Left ventricle myocardium inferior (tissue), 1 donor: ENCODE results near the gene ZSCAN2. TPM values are rescaled to one million over a fixed set of nuclear protein-coding genes. Genes with fewer than 3 reads are reported as not detected.

ENCODE experiments used
- DNase-seq: peaks from one replicate; pipeline ENCODE4 v3.0.0-alpha.2; 2020
- H3K27ac ChIP-seq: fragments of 200-600 bp; replicated peaks from 2 replicates; pipeline ENCODE4 v1.8.0; 2021
- H3K27me3 ChIP-seq: fragments of 200-600 bp; 2 replicates; pipeline ENCODE4 v1.8.0; 2021; ENCODE audit warnings: low read depth
- H3K36me3 ChIP-seq: fragments of 200-600 bp; 2 replicates; pipeline ENCODE4 v1.8.0; 2021
- H3K4me1 ChIP-seq: fragments of 200-600 bp; 2 replicates; pipeline ENCODE4 v1.8.0; 2021
- H3K4me3 ChIP-seq: fragments of 200-600 bp; 2 replicates; pipeline ENCODE4 v1.8.0; 2021; ENCODE audit warnings: mild to moderate bottlenecking, moderate library complexity
- H3K9me3 ChIP-seq: fragments of 200-600 bp; replicated peaks from 2 replicates; pipeline ENCODE4 v1.8.0; 2021
- intact Hi-C: fragments of 100-400 bp; cut with micrococcal nuclease; formaldehyde crosslinking; loops from one replicate; pipeline ENCODE4 v1.11.0; 2022
- total RNA-seq: library from RNA; stranded (reverse); fragmentation: NEBNext Ultra II Directional; extraction: Animal tissue kit (Norgen Biotek cat#: 25700); gene quantifications from one replicate; pipeline ENCODE4 v1.2.1, GENCODE V29; 2021
- TF ChIP-seq, protein P1 (sequence below): fragments of 200-600 bp; IDR thresholded peaks from 2 replicates; pipeline ENCODE4 v1.8.0; 2021; ENCODE audit warnings: antibody characterized with exemption, mild to moderate bottlenecking, borderline replicate concordance
- donor health status: DM: no; HTN: yes; CAD: no; lungs with severe emphysema.

ZSCAN2 gene
- total RNA-seq, 1 donor from 2014 or later: 7.4 TPM

DNA sequence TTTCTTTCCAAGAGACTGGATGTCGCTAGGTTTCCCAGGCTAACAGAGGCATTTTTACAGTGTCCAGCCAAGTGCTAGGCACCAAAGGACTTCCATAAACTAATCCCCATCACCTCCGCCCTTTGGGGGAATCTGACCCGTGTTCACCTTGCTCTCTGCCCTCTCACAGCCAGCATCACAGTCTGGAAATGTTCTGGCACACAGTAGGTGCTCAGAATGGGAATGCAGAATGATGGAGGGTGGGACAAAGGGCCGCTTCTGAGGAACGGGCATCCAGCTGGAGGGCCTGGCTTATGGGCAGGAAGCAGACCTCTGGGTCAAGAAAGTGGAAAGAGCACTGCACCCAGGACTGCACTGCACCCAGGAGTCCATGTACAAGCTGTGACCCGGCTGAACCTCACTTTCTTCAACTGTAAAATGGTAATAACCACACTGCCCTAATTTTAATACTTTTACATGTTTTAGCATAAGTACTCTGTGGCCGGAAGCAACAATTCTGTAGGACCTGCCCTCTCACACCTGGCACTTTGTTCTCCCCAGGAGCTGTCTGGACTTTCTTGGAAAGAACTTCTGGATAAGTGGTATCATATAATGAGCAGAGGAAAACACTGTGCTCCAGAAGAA, 58.1 kb downstream of the ZSCAN2 start:
- DNase-seq: no peak
- Histone ChIP-seq H3K4me3 (peak overlapping the region; percentile 77), H3K27me3 (no peaks in the 10 kb centered on the region), H3K4me1 (peaks cover 36% of the 10 kb centered on the region), H3K27ac (peak overlapping the region; percentile 86), H3K9me3 (no peaks in the 10 kb centered on the region), H3K36me3 (no peaks in the 10 kb centered on the region)
- TF ChIP-seq, protein P1, sequence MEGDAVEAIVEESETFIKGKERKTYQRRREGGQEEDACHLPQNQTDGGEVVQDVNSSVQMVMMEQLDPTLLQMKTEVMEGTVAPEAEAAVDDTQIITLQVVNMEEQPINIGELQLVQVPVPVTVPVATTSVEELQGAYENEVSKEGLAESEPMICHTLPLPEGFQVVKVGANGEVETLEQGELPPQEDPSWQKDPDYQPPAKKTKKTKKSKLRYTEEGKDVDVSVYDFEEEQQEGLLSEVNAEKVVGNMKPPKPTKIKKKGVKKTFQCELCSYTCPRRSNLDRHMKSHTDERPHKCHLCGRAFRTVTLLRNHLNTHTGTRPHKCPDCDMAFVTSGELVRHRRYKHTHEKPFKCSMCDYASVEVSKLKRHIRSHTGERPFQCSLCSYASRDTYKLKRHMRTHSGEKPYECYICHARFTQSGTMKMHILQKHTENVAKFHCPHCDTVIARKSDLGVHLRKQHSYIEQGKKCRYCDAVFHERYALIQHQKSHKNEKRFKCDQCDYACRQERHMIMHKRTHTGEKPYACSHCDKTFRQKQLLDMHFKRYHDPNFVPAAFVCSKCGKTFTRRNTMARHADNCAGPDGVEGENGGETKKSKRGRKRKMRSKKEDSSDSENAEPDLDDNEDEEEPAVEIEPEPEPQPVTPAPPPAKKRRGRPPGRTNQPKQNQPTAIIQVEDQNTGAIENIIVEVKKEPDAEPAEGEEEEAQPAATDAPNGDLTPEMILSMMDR: no peak
- intact Hi-C loops: no loop called here

DNA sequence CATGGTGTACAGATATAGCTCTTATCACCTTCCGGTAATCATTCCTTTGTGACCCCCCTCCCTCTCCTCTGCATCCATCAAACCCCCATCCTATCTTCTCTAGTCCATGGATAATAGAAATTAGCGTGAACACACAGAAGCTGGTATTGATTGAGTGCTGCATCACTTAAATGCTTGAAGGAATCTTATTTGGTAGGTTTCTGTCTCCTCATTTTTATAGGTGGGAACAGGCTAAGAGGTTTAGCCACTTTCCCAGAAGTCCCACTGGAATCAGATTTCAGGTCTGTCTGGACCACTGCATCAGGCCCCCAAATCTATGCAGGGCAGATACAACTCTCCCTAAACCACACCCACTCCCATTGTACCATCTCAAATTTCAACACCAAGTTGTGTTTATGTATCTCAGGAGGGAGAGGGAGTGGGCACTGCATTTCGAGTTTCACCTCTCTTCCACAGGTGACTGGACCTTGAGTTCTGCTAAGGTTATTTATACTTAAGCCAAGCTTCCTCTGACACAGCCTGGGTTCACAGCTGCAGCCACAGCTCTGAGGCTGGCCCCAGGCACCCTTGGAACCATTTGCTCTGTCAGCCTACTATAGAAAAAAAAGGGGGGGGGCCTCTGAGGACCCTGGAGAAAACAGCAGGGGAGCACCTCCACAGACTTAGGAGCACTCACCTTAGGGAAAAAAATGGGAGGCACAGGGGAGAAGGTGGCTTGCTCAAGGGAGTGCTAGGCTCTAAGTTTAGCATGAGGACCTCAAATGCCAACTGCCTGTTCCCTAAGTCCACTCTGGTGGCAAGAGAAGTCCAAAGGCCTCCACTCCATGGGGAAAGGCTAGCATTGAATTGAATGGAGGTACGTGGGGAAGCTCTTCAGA, 59.3 kb downstream of the ZSCAN2 start:
- intact Hi-C loops: no loop called here

DNA sequence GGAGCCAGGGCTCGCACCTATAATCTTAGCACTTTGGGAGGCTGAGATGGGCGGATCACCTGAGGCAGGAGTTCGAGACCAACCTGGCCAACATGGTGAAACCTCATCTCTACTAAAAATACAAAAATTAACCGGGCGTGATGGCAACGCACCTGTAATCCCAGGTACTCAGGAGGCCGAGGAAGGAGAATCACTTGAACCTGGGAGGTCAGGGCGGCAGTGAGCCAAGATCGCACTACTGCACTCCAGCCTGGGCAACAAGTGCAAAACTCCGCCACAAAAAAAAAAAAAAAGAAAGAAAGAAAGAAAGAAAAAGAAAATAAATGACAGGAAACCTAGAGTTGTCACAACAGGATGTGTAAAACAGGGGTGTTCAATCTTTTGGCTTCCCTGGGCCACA, 60.2 kb downstream of the ZSCAN2 start:
- intact Hi-C loops: no loop called here

More for the DNA sequence above, 59.3 kb downstream of the ZSCAN2 start:
- TF ChIP-seq, protein P1: no peak
- H3K9me3 ChIP-seq: no peaks in the 10 kb centered on the region
- H3K27ac ChIP-seq: no peak overlapping the region
- H3K4me3 ChIP-seq: no peak overlapping the region
- DNase-seq: no peak
- H3K36me3 ChIP-seq: peaks cover 12% of the 10 kb centered on the region
- peaks cover 25% of the 10 kb centered on the region for H3K4me1 ChIP-seq
- no peaks in the 10 kb centered on the region for H3K27me3 ChIP-seq

DNA sequence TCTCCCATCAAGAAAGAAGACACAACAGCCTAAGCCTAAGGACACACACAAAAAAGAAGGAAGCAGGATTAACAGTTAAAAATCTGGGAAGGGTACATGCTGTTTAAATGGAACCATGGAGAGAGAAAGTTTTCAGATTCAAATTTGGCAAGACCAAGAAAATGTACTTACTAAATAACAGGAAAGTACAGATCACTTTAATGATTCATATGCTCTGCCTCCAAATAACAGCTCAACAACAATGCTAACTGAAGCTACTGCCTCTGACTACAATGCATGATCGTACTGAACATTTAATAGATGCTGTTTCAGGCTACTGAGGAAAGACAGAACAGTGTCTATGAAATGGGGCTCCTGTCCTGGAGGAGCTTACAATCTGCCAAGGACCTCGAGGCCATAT, 65.6 kb downstream of the ZSCAN2 start:
- TF ChIP-seq, protein P1: no peak
- no peaks in the 10 kb centered on the region for H3K9me3 ChIP-seq
- H3K27ac ChIP-seq: no peak overlapping the region
- no peak for DNase-seq
- H3K27me3 ChIP-seq: no peaks in the 10 kb centered on the region
- H3K36me3 ChIP-seq: peaks cover 47% of the 10 kb centered on the region
- H3K4me1 ChIP-seq: no peaks in the 10 kb centered on the region
- no peak overlapping the region for H3K4me3 ChIP-seq
- intact Hi-C loops: no loop called here

More for the DNA sequence above, 60.2 kb downstream of the ZSCAN2 start:
- no peak for DNase-seq
- peaks cover 19% of the 10 kb centered on the region for H3K4me1 ChIP-seq
- H3K27ac ChIP-seq: no peak overlapping the region
- no peak overlapping the region for H3K4me3 ChIP-seq
- TF ChIP-seq, protein P1: no peak
- H3K36me3 ChIP-seq: peaks cover 13% of the 10 kb centered on the region
- no peaks in the 10 kb centered on the region for H3K27me3 ChIP-seq
- H3K9me3 ChIP-seq: no peaks in the 10 kb centered on the region

DNA sequence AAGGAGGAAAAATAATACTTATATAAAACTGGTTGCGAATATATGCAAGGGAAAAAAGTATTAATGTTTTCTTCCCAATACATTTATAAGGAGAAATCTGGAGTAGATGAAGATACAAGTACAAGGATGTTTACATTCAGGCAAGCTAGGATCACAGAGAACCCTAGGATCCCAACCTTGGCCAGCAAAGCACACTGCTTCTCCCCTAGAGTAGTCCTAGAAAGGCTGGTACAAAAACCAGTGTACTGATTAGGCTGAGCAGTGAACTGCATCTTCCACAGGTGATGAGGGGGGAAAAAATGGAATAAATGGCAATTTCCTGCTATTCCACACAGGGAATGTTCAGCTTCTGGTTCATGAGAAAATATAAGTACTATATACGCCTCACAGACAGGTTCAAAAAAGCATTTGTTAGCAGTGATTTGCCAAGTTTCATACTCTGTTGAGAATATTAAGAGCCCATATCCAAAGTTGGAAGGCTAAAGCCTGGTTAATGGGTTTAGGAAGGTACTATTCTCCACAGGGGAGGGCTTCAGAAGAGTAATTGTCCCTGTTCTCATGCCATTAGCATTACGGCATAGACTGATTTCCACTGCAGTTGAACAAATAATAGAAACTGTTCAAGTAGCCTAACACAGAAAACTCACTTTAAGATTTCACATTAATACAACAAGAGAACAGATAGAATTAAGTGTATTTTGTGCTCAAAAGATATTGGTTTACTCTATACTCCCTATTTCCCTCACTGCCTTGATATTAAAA, 67.6 kb downstream of the ZSCAN2 start:
- H3K27ac ChIP-seq: no peak overlapping the region
- no peak for DNase-seq
- H3K4me1 ChIP-seq: no peaks in the 10 kb centered on the region
- intact Hi-C loops: no loop called here
- no peak overlapping the region for H3K4me3 ChIP-seq
- TF ChIP-seq, protein P1: no peak
- no peaks in the 10 kb centered on the region for H3K9me3 ChIP-seq
- peaks cover 48% of the 10 kb centered on the region for H3K36me3 ChIP-seq
- no peaks in the 10 kb centered on the region for H3K27me3 ChIP-seq
